ENCODE data around the gene DNAAF2. TPM values are rescaled to one million over a fixed set of nuclear protein-coding genes. Genes with fewer than 3 reads are reported as not detected.

The DNAAF2 gene
- total RNA-seq, 1 experiment from 2014 or later, result 11.5 TPM

DNA sequence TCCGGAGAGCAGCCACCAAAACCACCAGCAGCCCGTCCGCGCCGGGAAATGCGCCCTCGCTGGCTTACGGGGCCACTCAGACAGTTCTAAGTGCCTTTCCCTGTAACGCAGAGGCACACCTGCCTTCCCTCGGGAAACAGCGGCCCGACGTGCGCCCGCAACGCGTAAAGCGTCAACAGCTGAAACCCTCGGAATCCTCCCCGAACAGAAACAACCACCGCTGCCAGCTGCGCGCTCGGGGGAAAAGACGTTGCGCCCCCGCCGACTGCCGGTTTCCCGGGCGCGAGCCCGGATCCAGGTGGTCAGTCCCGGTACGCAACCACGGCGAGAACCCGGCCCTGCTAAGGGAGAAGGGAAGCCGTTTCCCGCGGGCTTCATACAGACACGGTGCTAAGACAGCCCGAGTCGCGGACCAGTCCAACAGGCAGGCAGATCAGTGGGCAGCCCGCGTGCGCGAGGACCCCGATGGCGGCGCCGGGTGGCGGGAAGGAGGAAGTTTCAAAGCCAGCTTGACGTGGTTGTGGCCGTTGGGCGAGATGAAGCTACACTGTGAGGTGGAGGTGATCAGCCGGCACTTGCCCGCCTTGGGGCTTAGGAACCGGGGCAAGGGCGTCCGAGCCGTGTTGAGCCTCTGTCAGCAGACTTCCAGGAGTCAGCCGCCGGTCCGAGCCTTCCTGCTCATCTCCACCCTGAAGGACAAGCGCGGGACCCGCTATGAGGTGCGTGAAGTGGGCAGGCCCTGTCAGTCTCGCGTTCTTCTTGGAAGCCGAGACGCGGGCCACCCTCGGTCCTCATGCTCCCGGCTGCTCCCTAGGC lies 36.4 kb downstream of the DNAAF2 start, which contains the start of gene LRR1:
Gene LRR1, plus strand, starts transcription at position 456 of the 816 bp plus-strand sequence. Its CDS starts 81 bp downstream, at position 537.
- BruUV-seq (replicated peaks), result no TSS peak
- intact Hi-C loops (cut with micrococcal nuclease; ENCODE audit: unreplicated experiment), result loop anchor here (1.0 kb wide), 2 partner anchors 12 to 22 kb away; partner anchors contain the start of genes MGAT2, RPL36AL and RPS29
- ChIA-PET POLR2A (interaction anchor here (1.3 to 1.8 kb wide), 3 partner anchors 12 to 35 kb away, joined by 7 to 12 read pairs (median 9); partner anchors contain the start of genes MGAT2, RPL36AL and RPS29), CTCF (interaction anchor here (1.0 to 1.1 kb wide), 2 partner anchors 12 to 22 kb away, joined by 3 to 5 read pairs; partner anchors contain the start of genes MGAT2 and RPL36AL)
- H3K27ac Mint-ChIP-seq (ENCODE audit: unreplicated experiment), result peak within 1 kb of the TSS; percentile 97
- Histone ChIP-seq H3K9me3 (no peaks in the 10 kb centered on the region), H3K36me3 (ENCODE audit: control insufficient read depth, insufficient read depth, low read length) (no peaks in the 10 kb centered on the region), H3K27me3 (replicated peaks; ENCODE audit: control insufficient read depth, insufficient read depth, low read length) (no peaks in the 10 kb centered on the region), H3K4me3 (ENCODE audit: low read depth, low read length) (peak within 1 kb of the TSS; percentile 78), H3K4me1 (peaks cover 24% of the 10 kb centered on the region)
- H3K9me3 Mint-ChIP-seq (ENCODE audit: unreplicated experiment), result no peaks in the 10 kb centered on the region
- peak within 1 kb of the TSS; percentile 97 for H3K4me3 Mint-ChIP-seq (ENCODE audit: unreplicated experiment)
- H3K4me1 Mint-ChIP-seq (ENCODE audit: low read depth, unreplicated experiment), result peaks cover 25% of the 10 kb centered on the region
- no peaks in the 10 kb centered on the region for H3K27me3 Mint-ChIP-seq (ENCODE audit: insufficient read depth, unreplicated experiment)
- TF ChIP-seq, protein P1, sequence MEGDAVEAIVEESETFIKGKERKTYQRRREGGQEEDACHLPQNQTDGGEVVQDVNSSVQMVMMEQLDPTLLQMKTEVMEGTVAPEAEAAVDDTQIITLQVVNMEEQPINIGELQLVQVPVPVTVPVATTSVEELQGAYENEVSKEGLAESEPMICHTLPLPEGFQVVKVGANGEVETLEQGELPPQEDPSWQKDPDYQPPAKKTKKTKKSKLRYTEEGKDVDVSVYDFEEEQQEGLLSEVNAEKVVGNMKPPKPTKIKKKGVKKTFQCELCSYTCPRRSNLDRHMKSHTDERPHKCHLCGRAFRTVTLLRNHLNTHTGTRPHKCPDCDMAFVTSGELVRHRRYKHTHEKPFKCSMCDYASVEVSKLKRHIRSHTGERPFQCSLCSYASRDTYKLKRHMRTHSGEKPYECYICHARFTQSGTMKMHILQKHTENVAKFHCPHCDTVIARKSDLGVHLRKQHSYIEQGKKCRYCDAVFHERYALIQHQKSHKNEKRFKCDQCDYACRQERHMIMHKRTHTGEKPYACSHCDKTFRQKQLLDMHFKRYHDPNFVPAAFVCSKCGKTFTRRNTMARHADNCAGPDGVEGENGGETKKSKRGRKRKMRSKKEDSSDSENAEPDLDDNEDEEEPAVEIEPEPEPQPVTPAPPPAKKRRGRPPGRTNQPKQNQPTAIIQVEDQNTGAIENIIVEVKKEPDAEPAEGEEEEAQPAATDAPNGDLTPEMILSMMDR (IDR thresholded peaks at IDR 0.05; ENCODE audit: insufficient read depth in 1 of 2, low read depth in 1 of 2, low read length in 1 of 2, severe bottlenecking in 1 of 2, unreplicated experiment in 1 of 2), result no peak
- H3K36me3 Mint-ChIP-seq (ENCODE audit: insufficient read depth, unreplicated experiment), result peaks cover 30% of the 10 kb centered on the region
- DNase-seq, result peak; percentile 91 to 94

DNA sequence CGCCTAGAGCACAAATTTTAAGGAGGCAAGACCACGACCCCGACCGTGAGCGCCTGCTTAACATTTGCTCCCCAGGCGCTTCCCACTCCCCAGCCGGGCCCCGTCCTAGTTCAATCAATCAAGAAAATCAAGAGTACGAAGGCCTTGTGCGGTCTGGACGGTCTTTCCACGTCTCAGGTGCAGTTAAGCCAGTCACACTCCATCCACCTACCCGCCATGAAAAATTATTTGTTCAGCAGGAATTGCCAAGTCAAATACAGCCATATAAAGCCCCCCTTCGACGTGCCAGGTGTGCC lies 36.9 kb downstream of the DNAAF2 start:
- H3K36me3 ChIP-seq (ENCODE audit: control insufficient read depth, insufficient read depth, low read length), result no peaks in the 10 kb centered on the region
- ChIA-PET POLR2A (interaction anchor here (1.0 to 1.8 kb wide), 3 partner anchors 12 to 22 kb away, joined by 4 to 12 read pairs (median 9); partner anchors contain the start of genes MGAT2, RPL36AL and RPS29), CTCF (interaction anchor here (1.0 kb wide), 1 partner anchor 137 kb away, joined by 3 read pairs; no protein-coding TSS in a partner anchor)
- H3K4me3 ChIP-seq (ENCODE audit: low read depth, low read length), result peak overlapping the region; percentile 78
- H3K27me3 Mint-ChIP-seq (ENCODE audit: insufficient read depth, unreplicated experiment), result no peaks in the 10 kb centered on the region
- H3K27ac Mint-ChIP-seq (ENCODE audit: unreplicated experiment), result peak overlapping the region; percentile 97
- H3K4me3 Mint-ChIP-seq (ENCODE audit: unreplicated experiment), result peak overlapping the region; percentile 97
- BruUV-seq (replicated peaks), result no TSS peak
- peaks cover 27% of the 10 kb centered on the region for H3K36me3 Mint-ChIP-seq (ENCODE audit: insufficient read depth, unreplicated experiment)
- H3K9me3 ChIP-seq, result no peaks in the 10 kb centered on the region
- peaks cover 24% of the 10 kb centered on the region for H3K4me1 ChIP-seq
- DNase-seq, result no peak
- no peaks in the 10 kb centered on the region for H3K27me3 ChIP-seq (replicated peaks; ENCODE audit: control insufficient read depth, insufficient read depth, low read length)
- TF ChIP-seq, protein P1 (IDR thresholded peaks at IDR 0.05; ENCODE audit: insufficient read depth in 1 of 2, low read depth in 1 of 2, low read length in 1 of 2, severe bottlenecking in 1 of 2, unreplicated experiment in 1 of 2), result no peak
- intact Hi-C loops (cut with micrococcal nuclease; ENCODE audit: unreplicated experiment), result loop anchor here (1.0 kb wide), 2 partner anchors 12 to 22 kb away; partner anchors contain the start of genes MGAT2, RPL36AL and RPS29
- peaks cover 25% of the 10 kb centered on the region for H3K4me1 Mint-ChIP-seq (ENCODE audit: low read depth, unreplicated experiment)
- H3K9me3 Mint-ChIP-seq (ENCODE audit: unreplicated experiment), result no peaks in the 10 kb centered on the region

DNA sequence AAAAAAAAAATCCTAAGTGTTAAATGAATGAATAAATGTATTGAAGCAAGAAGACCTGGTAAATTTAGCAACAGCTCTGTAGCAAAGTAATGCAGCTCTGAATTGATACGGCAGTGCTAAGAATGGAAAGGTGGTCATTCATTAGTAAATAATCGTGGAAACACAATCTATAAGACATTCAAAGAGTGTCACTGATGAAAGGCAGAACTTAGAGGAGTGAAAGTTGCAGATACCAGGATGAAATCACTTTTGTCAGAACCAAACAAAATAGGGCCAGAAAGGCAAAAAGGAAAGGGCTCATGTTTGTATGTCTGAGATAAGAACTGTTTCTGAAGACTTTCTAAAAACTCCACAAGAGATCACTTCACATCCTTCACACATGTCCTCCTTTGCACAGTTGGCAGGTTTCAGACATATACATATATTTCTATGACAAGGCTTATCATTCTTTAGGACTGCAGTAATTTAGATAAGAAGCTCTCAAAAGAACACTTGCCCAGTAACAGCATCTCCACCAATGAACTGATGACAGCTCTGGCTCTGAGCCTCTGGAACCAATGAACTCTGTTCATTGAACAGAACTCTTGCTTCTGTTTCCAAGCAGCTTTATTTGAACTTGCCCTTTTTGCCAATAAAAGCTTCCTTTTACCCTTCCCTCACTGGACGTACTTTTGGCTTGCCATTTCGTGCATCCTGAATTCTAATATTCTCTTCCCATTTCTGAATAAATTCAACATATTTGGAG lies 40.5 kb downstream of the DNAAF2 start:
- Histone ChIP-seq H3K9me3 (no peaks in the 10 kb centered on the region), H3K27me3 (replicated peaks; ENCODE audit: control insufficient read depth, insufficient read depth, low read length) (no peaks in the 10 kb centered on the region), H3K4me1 (peaks cover 24% of the 10 kb centered on the region), H3K36me3 (ENCODE audit: control insufficient read depth, insufficient read depth, low read length) (no peaks in the 10 kb centered on the region), H3K4me3 (ENCODE audit: low read depth, low read length) (no peak overlapping the region)
- TF ChIP-seq, protein P1 (IDR thresholded peaks at IDR 0.05; ENCODE audit: insufficient read depth in 1 of 2, low read depth in 1 of 2, low read length in 1 of 2, severe bottlenecking in 1 of 2, unreplicated experiment in 1 of 2), result no peak
- peaks cover 14% of the 10 kb centered on the region for H3K4me1 Mint-ChIP-seq (ENCODE audit: low read depth, unreplicated experiment)
- peaks cover 18% of the 10 kb centered on the region for H3K36me3 Mint-ChIP-seq (ENCODE audit: insufficient read depth, unreplicated experiment)
- ChIA-PET CTCF (interaction anchor here (0.7 to 1.3 kb wide), 2 partner anchors 129 to 133 kb away, joined by 3 to 5 read pairs; no protein-coding TSS in a partner anchor), POLR2A (interaction anchor here (1.8 to 2.2 kb wide), 2 partner anchors 8 to 26 kb away, joined by 11 to 13 read pairs; partner anchors contain the start of genes MGAT2, RPL36AL and RPS29)
- H3K9me3 Mint-ChIP-seq (ENCODE audit: unreplicated experiment), result no peaks in the 10 kb centered on the region
- H3K27ac Mint-ChIP-seq (ENCODE audit: unreplicated experiment), result no peak overlapping the region
- peak; percentile 29 to 69 for DNase-seq
- intact Hi-C loops (cut with micrococcal nuclease; ENCODE audit: unreplicated experiment), result no loop called here
- no TSS peak for BruUV-seq (replicated peaks)
- H3K27me3 Mint-ChIP-seq (ENCODE audit: insufficient read depth, unreplicated experiment), result no peaks in the 10 kb centered on the region
- H3K4me3 Mint-ChIP-seq (ENCODE audit: unreplicated experiment), result no peak overlapping the region
